HCT116 (cell line): Measurements from ENCODE around the gene DNAH10.

Experiments
- CBX3 ChIP-seq: IDR thresholded peaks from 2 replicates; pipeline ENCODE4 v1.6.1; 2012; ENCODE audit warnings: low read depth
- CEBPB ChIP-seq: IDR thresholded peaks from 2 replicates; pipeline ENCODE4 v1.6.1; 2012; ENCODE audit warnings: low read depth
- EGR1 ChIP-seq: IDR thresholded peaks from 2 replicates; pipeline ENCODE4 v1.6.1; 2012; ENCODE audit warnings: low read depth
- EZH2 ChIP-seq: fragments of 200-600 bp; sonication (generic); IDR thresholded peaks from 2 replicates; pipeline ENCODE4 v1.6.1; 2017; ENCODE audit warnings: antibody characterized with exemption, mixed run types
- EZH2phosphoT487 ChIP-seq: fragments of 200-600 bp; IDR thresholded peaks from 2 replicates; pipeline ENCODE4 v1.6.1; 2018; ENCODE audit warnings: antibody characterized with exemption, borderline replicate concordance
- FOSL1 ChIP-seq: IDR thresholded peaks from 2 replicates; pipeline ENCODE4 v1.6.1; 2012; ENCODE audit warnings: low read depth
- POLR2A ChIP-seq: IDR thresholded peaks from 2 replicates; pipeline ENCODE4 v1.7.0; 2011; ENCODE audit warnings: borderline replicate concordance; ENCODE audit not compliant: insufficient read depth, insufficient read length; ENCODE audit errors: extremely low read depth
- POLR2AphosphoS5 ChIP-seq: IDR thresholded peaks from 2 replicates; pipeline ENCODE4 v1.6.1; 2011; ENCODE audit warnings: mild to moderate bottlenecking, low read depth, low read length, moderate library complexity
- SIN3A ChIP-seq: IDR thresholded peaks from 2 replicates; pipeline ENCODE4 v1.6.1; 2012; ENCODE audit warnings: low read depth
- TF ChIP-seq, protein P1 (sequence below), 3 experiments: fragments of 200-600 bp in 1 of 3; sonication (generic) in 1 of 3; IDR thresholded peaks in 2 of 3; conservative IDR thresholded peaks in 1 of 3; 2 replicates each; pipeline ENCODE4 v1.5.1; 2012 to 2017; ENCODE audit warnings: low read depth in 2 of 3, low read length in 2 of 3, antibody characterized with exemption in 1 of 3, borderline replicate concordance in 1 of 3, control low read depth in 1 of 3, mild to moderate bottlenecking in 1 of 3, mixed read lengths in 1 of 3, mixed run types in 1 of 3, moderate library complexity in 1 of 3; ENCODE audit not compliant: insufficient read depth in 1 of 3
- TF ChIP-seq, protein P2 (sequence below): IDR thresholded peaks from 2 replicates; pipeline ENCODE4 v1.6.1; 2011; ENCODE audit warnings: mild to moderate bottlenecking, low read length, moderate library complexity; ENCODE audit not compliant: insufficient replicate concordance; ENCODE audit errors: extremely low read depth
- TF ChIP-seq, protein P3 (sequence below): IDR thresholded peaks from 2 replicates; pipeline ENCODE4 v1.6.1; 2012; ENCODE audit warnings: low read depth
- TF ChIP-seq, protein P4 (sequence below): IDR thresholded peaks from 2 replicates; pipeline ENCODE4 v1.6.1; 2012
- TF ChIP-seq, protein P5 (sequence below): IDR thresholded peaks from 2 replicates; pipeline ENCODE4 v1.6.1; 2012

DNA sequence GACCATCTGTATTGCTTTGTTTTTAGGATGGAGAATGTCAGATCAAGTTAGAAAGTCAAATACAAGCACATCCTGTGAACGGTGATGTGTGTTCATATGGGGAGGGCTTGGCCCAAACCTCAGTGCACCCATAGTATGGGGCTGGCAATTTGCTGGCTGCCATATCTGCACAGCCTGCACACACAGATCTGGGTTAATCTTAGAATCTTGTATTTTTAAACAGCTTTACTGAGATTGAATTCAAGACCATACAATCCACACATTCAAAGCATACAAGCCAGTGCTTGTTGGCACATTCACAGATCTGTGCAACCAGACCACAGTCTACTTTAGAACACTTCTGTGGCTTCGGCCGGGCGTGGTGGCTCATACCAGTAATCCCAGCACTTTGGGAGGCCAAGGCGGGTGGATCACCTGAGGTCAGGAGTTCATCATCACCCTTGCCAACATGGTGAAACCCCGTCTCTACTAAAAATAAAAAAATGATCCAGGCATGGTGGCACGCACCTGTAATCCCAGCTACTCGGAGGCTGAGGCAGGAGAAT, 120.1 kb downstream of the DNAH10 start:
- TF ChIP-seq, protein P1, sequence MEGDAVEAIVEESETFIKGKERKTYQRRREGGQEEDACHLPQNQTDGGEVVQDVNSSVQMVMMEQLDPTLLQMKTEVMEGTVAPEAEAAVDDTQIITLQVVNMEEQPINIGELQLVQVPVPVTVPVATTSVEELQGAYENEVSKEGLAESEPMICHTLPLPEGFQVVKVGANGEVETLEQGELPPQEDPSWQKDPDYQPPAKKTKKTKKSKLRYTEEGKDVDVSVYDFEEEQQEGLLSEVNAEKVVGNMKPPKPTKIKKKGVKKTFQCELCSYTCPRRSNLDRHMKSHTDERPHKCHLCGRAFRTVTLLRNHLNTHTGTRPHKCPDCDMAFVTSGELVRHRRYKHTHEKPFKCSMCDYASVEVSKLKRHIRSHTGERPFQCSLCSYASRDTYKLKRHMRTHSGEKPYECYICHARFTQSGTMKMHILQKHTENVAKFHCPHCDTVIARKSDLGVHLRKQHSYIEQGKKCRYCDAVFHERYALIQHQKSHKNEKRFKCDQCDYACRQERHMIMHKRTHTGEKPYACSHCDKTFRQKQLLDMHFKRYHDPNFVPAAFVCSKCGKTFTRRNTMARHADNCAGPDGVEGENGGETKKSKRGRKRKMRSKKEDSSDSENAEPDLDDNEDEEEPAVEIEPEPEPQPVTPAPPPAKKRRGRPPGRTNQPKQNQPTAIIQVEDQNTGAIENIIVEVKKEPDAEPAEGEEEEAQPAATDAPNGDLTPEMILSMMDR (IDR thresholded peaks at IDR 0.05 in 2 of 3, conservative IDR thresholded peaks at IDR 0.05 in 1 of 3; ENCODE audit: borderline replicate concordance in 1 of 3, insufficient read depth in 1 of 3, low read depth in 2 of 3, low read length in 2 of 3), result no peak
- TF ChIP-seq EZH2, result no peak
- TF ChIP-seq, protein P2, sequence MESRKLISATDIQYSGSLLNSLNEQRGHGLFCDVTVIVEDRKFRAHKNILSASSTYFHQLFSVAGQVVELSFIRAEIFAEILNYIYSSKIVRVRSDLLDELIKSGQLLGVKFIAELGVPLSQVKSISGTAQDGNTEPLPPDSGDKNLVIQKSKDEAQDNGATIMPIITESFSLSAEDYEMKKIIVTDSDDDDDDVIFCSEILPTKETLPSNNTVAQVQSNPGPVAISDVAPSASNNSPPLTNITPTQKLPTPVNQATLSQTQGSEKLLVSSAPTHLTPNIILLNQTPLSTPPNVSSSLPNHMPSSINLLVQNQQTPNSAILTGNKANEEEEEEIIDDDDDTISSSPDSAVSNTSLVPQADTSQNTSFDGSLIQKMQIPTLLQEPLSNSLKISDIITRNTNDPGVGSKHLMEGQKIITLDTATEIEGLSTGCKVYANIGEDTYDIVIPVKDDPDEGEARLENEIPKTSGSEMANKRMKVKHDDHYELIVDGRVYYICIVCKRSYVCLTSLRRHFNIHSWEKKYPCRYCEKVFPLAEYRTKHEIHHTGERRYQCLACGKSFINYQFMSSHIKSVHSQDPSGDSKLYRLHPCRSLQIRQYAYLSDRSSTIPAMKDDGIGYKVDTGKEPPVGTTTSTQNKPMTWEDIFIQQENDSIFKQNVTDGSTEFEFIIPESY, result no peak
- TF ChIP-seq, protein P3, sequence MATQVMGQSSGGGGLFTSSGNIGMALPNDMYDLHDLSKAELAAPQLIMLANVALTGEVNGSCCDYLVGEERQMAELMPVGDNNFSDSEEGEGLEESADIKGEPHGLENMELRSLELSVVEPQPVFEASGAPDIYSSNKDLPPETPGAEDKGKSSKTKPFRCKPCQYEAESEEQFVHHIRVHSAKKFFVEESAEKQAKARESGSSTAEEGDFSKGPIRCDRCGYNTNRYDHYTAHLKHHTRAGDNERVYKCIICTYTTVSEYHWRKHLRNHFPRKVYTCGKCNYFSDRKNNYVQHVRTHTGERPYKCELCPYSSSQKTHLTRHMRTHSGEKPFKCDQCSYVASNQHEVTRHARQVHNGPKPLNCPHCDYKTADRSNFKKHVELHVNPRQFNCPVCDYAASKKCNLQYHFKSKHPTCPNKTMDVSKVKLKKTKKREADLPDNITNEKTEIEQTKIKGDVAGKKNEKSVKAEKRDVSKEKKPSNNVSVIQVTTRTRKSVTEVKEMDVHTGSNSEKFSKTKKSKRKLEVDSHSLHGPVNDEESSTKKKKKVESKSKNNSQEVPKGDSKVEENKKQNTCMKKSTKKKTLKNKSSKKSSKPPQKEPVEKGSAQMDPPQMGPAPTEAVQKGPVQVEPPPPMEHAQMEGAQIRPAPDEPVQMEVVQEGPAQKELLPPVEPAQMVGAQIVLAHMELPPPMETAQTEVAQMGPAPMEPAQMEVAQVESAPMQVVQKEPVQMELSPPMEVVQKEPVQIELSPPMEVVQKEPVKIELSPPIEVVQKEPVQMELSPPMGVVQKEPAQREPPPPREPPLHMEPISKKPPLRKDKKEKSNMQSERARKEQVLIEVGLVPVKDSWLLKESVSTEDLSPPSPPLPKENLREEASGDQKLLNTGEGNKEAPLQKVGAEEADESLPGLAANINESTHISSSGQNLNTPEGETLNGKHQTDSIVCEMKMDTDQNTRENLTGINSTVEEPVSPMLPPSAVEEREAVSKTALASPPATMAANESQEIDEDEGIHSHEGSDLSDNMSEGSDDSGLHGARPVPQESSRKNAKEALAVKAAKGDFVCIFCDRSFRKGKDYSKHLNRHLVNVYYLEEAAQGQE, result no peak
- no peak for TF ChIP-seq SIN3A
- TF ChIP-seq, protein P4, sequence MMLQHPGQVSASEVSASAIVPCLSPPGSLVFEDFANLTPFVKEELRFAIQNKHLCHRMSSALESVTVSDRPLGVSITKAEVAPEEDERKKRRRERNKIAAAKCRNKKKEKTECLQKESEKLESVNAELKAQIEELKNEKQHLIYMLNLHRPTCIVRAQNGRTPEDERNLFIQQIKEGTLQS, result no peak
- TF ChIP-seq POLR2AphosphoS5, result no peak
- no peak for TF ChIP-seq POLR2A
- TF ChIP-seq CBX3, result no peak
- no peak for TF ChIP-seq EGR1
- no peak for TF ChIP-seq EZH2phosphoT487
- no peak for TF ChIP-seq CEBPB
- TF ChIP-seq, protein P5, sequence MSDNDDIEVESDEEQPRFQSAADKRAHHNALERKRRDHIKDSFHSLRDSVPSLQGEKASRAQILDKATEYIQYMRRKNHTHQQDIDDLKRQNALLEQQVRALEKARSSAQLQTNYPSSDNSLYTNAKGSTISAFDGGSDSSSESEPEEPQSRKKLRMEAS, result no peak
- TF ChIP-seq FOSL1, result no peak
